ENCODE measurements around the gene C1orf21.
A peak's percentile ranks its signal among the peaks of the same experiment; 100 is the strongest.

C1orf21 gene

GRCh38 chr1:184429335-184429734, 42.5 kb downstream of the C1orf21 start:
- Histone ChIP-seq H3K27ac (no peak overlapping the region), H3K4me3 (no peak overlapping the region)

- no peak overlapping the region for H3K4me3 ChIP-seq
- no peak overlapping the region for H3K27ac ChIP-seq
These were observed 47.2 kb downstream of the C1orf21 start for GRCh38 chr1:184433956-184434502.

GRCh38 chr1:184437291-184437690, 50.5 kb downstream of the C1orf21 start:
- H3K27ac ChIP-seq, result no peak overlapping the region
- no peak overlapping the region for H3K4me3 ChIP-seq

GRCh38 chr1:184438363-184438762, 51.5 kb downstream of the C1orf21 start:
- H3K4me3 ChIP-seq, result no peak overlapping the region
- H3K27ac ChIP-seq, result peak overlapping the region in 1 of 21 experiments; percentile 29

- Histone ChIP-seq H3K4me3 (no peak overlapping the region), H3K27ac (no peak overlapping the region)
These were observed 55.4 kb downstream of the C1orf21 start for GRCh38 chr1:184442260-184442659.

- H3K4me3 ChIP-seq, result no peak overlapping the region
- peak overlapping the region in 1 of 21 experiments; percentile 29 for H3K27ac ChIP-seq
These were observed 56.4 kb downstream of the C1orf21 start for GRCh38 chr1:184443201-184443600.

GRCh38 chr1:184443624-184444023, 56.8 kb downstream of the C1orf21 start:
- Histone ChIP-seq H3K27ac (peak overlapping the region in 1 of 21 experiments; percentile 29), H3K4me3 (no peak overlapping the region)

GRCh38 chr1:184445997-184446396, 59.2 kb downstream of the C1orf21 start:
- no peak overlapping the region for H3K27ac ChIP-seq

GRCh38 chr1:184447651-184448185, 60.9 kb downstream of the C1orf21 start:
- Histone ChIP-seq H3K27ac (no peak overlapping the region), H3K4me3 (no peak overlapping the region)

More at GRCh38 chr1:184445997-184446396, 59.2 kb downstream of the C1orf21 start:
- H3K4me3 ChIP-seq, result no peak overlapping the region

- Histone ChIP-seq H3K27ac (no peak overlapping the region), H3K4me3 (no peak overlapping the region)
These were observed 63.1 kb downstream of the C1orf21 start for GRCh38 chr1:184449916-184450315.

- peak overlapping the region in 2 of 21 experiments; percentile 26 to 40 for H3K27ac ChIP-seq
- no peak overlapping the region for H3K4me3 ChIP-seq
These were observed 69.0 kb downstream of the C1orf21 start for GRCh38 chr1:184455786-184456185.

- peak overlapping the region in 2 of 21 experiments; percentile 26 to 40 for H3K27ac ChIP-seq
- H3K4me3 ChIP-seq, result no peak overlapping the region
These were observed 69.4 kb downstream of the C1orf21 start for GRCh38 chr1:184456189-184456588.

- no peak overlapping the region for H3K4me3 ChIP-seq
- H3K27ac ChIP-seq, result no peak overlapping the region
These were observed 70.7 kb downstream of the C1orf21 start for GRCh38 chr1:184457500-184457899.

- Histone ChIP-seq H3K27ac (no peak overlapping the region), H3K4me3 (no peak overlapping the region)
These were observed 74.5 kb downstream of the C1orf21 start for GRCh38 chr1:184461321-184461720.

GRCh38 chr1:184462155-184462554, 75.3 kb downstream of the C1orf21 start:
- no peak overlapping the region for H3K4me3 ChIP-seq
- H3K27ac ChIP-seq, result peak overlapping the region in 1 of 21 experiments; percentile 13

GRCh38 chr1:184462990-184463389, 76.2 kb downstream of the C1orf21 start:
- no peak overlapping the region for H3K27ac ChIP-seq
- no peak overlapping the region for H3K4me3 ChIP-seq

GRCh38 chr1:184463680-184464079, 76.9 kb downstream of the C1orf21 start:
- no peak overlapping the region for H3K27ac ChIP-seq
- no peak overlapping the region for H3K4me3 ChIP-seq

GRCh38 chr1:184464757-184465156, 77.9 kb downstream of the C1orf21 start:
- Histone ChIP-seq H3K27ac (no peak overlapping the region), H3K4me3 (no peak overlapping the region)

GRCh38 chr1:184465489-184466146, 78.8 kb downstream of the C1orf21 start:
- Histone ChIP-seq H3K4me3 (no peak overlapping the region), H3K27ac (peak overlapping the region in 1 of 21 experiments; percentile 7)

- no peak overlapping the region for H3K4me3 ChIP-seq
- H3K27ac ChIP-seq, result no peak overlapping the region
These were observed 80.5 kb downstream of the C1orf21 start for GRCh38 chr1:184467295-184467694.

GRCh38 chr1:184469396-184469795, 82.6 kb downstream of the C1orf21 start:
- H3K4me3 ChIP-seq, result no peak overlapping the region
- H3K27ac ChIP-seq, result no peak overlapping the region
